Endothelial cell of umbilical vein (primary cell): ENCODE measurements around the gene ISL2. TPM values are rescaled to one million over a fixed set of nuclear protein-coding genes. Genes with fewer than 3 reads are reported as not detected.

Source experiments
- BruUV-seq: library from RNA; stranded (reverse); fragments of 400-500 nt; replicated peaks from 2 replicates; lab custom pipeline; 2021; lab: Mats Ljungman, UMichigan
- CTCF ChIA-PET: fragments of 300-600, 350-600 bp; sonication (Branson Sonifier 250); formaldehyde crosslinking; loops from one replicate; lab custom pipeline; 2021; ENCODE audit warnings: antibody characterized with exemption, inconsistent platforms; lab: Charles Lee
- POLR2A ChIA-PET: fragments of 300-600, 350-600 bp; sonication (Branson Sonifier 250); formaldehyde crosslinking; loops from one replicate; lab custom pipeline; 2021; ENCODE audit warnings: antibody characterized with exemption, inconsistent platforms; lab: Charles Lee
- DNase-seq: peaks from one replicate; pipeline ENCODE4 v3.0.0-alpha.2; 2011; ENCODE audit warnings: low read depth, low spot score
- FAIRE-seq: peaks from 2 replicates; lab custom pipeline; 2011; peaks lifted over from hg19 to GRCh38; lab: Jason Lieb, UNC
- H2AFZ ChIP-seq: 2 replicates; pipeline ENCODE4 v1.6.0; 2012; ENCODE audit warnings: low read depth, low read length, control low read depth, inconsistent platforms
- H3K27ac ChIP-seq: 2 replicates; pipeline ENCODE4 v1.5.1; 2011; ENCODE audit warnings: low read depth, mild to moderate bottlenecking, control low read depth, low read length, moderate library complexity; ENCODE audit not compliant: insufficient read depth
- H3K27me3 ChIP-seq, 2 experiments: 2 replicates each; pipeline versions ENCODE4 v1.6.0 to v1.6.1; 2011; ENCODE audit warnings: low read length in 2 of 2, mixed read lengths in 1 of 2; ENCODE audit not compliant: control insufficient read depth in 2 of 2, insufficient read depth in 2 of 2
- H3K36me3 ChIP-seq, 2 experiments: 2 replicates in 1 of 2; 3 replicates in 1 of 2; pipeline ENCODE4 v1.5.1; 2011; ENCODE audit warnings: low read length in 2 of 2, mild to moderate bottlenecking in 1 of 2, moderate library complexity in 1 of 2; ENCODE audit not compliant: control insufficient read depth in 2 of 2, insufficient read depth in 2 of 2; ENCODE audit errors: extremely low read depth in 1 of 2
- H3K4me1 ChIP-seq: 3 replicates; pipeline ENCODE4 v1.5.1; 2011; ENCODE audit warnings: mild to moderate bottlenecking, low read length; ENCODE audit not compliant: control insufficient read depth, insufficient read depth; ENCODE audit errors: extremely low read depth
- H3K4me2 ChIP-seq: 2 replicates; pipeline ENCODE4 v1.6.1; 2011; ENCODE audit warnings: low read length, control low read depth, mixed read lengths; ENCODE audit not compliant: insufficient read depth
- H3K4me3 ChIP-seq, 3 experiments: fragments of 200-600 bp in 1 of 3; sonication (generic), shearing (Covaris generic) in 1 of 3; replicated peaks in 1 of 3; 2 replicates each; pipeline ENCODE4 v1.5.1; 2011 to 2016; ENCODE audit warnings: control low read depth in 3 of 3, low read length in 3 of 3, mild to moderate bottlenecking in 2 of 3, inconsistent platforms in 1 of 3, low read depth in 1 of 3, moderate library complexity in 1 of 3; ENCODE audit not compliant: insufficient read depth in 1 of 3
- H3K79me2 ChIP-seq: 2 replicates; pipeline ENCODE4 v1.6.0; 2012; ENCODE audit warnings: low read length, inconsistent platforms; ENCODE audit not compliant: control insufficient read depth, insufficient read depth
- H3K9ac ChIP-seq: replicated peaks from 2 replicates; pipeline ENCODE3; 2011; ENCODE audit warnings: low read length, control low read depth; ENCODE audit not compliant: insufficient read depth; ENCODE audit errors: extremely low read depth
- H3K9me1 ChIP-seq: replicated peaks from 3 replicates; pipeline ENCODE4 v1.6.0; 2011; ENCODE audit warnings: mild to moderate bottlenecking, low read length; ENCODE audit not compliant: control insufficient read depth, insufficient read depth; ENCODE audit errors: extremely low read depth
- H3K9me3 ChIP-seq: replicated peaks from 2 replicates; pipeline ENCODE4 v1.5.1; 2012; ENCODE audit warnings: low read length, inconsistent platforms; ENCODE audit not compliant: control insufficient read depth, insufficient read depth
- H4K20me1 ChIP-seq: replicated peaks from 2 replicates; pipeline ENCODE3; 2011; ENCODE audit warnings: mild to moderate bottlenecking, low read length; ENCODE audit not compliant: control insufficient read depth, insufficient read depth; ENCODE audit errors: extremely low read depth
- EZH2 ChIP-seq: IDR thresholded peaks from 2 replicates; pipeline ENCODE4 v1.6.1; 2012; ENCODE audit warnings: borderline replicate concordance, low read depth, mild to moderate bottlenecking, moderate library complexity, low read length, inconsistent platforms; ENCODE audit not compliant: severe bottlenecking
- FOS ChIP-seq: IDR thresholded peaks from 2 replicates; pipeline ENCODE4 v1.6.1; 2011; ENCODE audit warnings: mild to moderate bottlenecking, low read length, moderate library complexity, borderline replicate concordance; ENCODE audit not compliant: insufficient read depth
- GATA2 ChIP-seq: IDR thresholded peaks from 2 replicates; pipeline ENCODE4 v1.7.0; 2011; ENCODE audit warnings: low read depth, mild to moderate bottlenecking, moderate library complexity, mixed read lengths, low read length; ENCODE audit not compliant: insufficient read length, insufficient read depth
- MYC ChIP-seq: IDR thresholded peaks from one replicate; pipeline ENCODE4 v1.6.1; 2011; ENCODE audit warnings: mild to moderate bottlenecking, low read depth, low read length
- POLR2AphosphoS5 ChIP-seq: IDR thresholded peaks from 2 replicates; pipeline ENCODE4 v1.6.1; 2012; ENCODE audit warnings: low read depth, mild to moderate bottlenecking, control low read depth, low read length, moderate library complexity; ENCODE audit not compliant: insufficient read depth
- dilution Hi-C: fragments of 300-500 bp; cut with MboI; formaldehyde crosslinking; loops from one replicate; pipeline ENCODE4 v1.15.0; 2019; ENCODE audit warnings: low sequenced_read_pairs; ENCODE audit not compliant: extremely low pct_ligation_motif_present
- intact Hi-C: fragments of 100-400 bp; cut with micrococcal nuclease; formaldehyde crosslinking; loops from one replicate; pipeline ENCODE4 v1.10.0; 2022
- polyA plus RNA-seq, 4 experiments: library from polyadenylated mRNA; depleted of rRNA in 3 of 4; stranded (reverse) in 3 of 4; unstranded in 1 of 4; fragments of >200 nt; gene quantifications; 2 replicates each; pipeline versions ENCODE4 v1.2.1 to v1.2.3, GENCODE V29; 2011 to 2012; ENCODE audit warnings: missing spikeins in 1 of 4
- total RNA-seq: library from RNA; stranded (reverse); gene quantifications from 2 replicates; pipeline ENCODE4 v1.2.3, GENCODE V29; 2021
- TF ChIP-seq, protein P1 (sequence below): IDR thresholded peaks from 2 replicates; pipeline ENCODE4 v1.6.1; 2011; ENCODE audit not compliant: insufficient read depth, insufficient read length

ISL2 gene
- total and polyA plus RNA-seq, 2 donors (not counting 3 experiments of a cell fraction or from before 2014, with no cell fraction given), result 0.10 TPM; not detected in 1

DNA sequence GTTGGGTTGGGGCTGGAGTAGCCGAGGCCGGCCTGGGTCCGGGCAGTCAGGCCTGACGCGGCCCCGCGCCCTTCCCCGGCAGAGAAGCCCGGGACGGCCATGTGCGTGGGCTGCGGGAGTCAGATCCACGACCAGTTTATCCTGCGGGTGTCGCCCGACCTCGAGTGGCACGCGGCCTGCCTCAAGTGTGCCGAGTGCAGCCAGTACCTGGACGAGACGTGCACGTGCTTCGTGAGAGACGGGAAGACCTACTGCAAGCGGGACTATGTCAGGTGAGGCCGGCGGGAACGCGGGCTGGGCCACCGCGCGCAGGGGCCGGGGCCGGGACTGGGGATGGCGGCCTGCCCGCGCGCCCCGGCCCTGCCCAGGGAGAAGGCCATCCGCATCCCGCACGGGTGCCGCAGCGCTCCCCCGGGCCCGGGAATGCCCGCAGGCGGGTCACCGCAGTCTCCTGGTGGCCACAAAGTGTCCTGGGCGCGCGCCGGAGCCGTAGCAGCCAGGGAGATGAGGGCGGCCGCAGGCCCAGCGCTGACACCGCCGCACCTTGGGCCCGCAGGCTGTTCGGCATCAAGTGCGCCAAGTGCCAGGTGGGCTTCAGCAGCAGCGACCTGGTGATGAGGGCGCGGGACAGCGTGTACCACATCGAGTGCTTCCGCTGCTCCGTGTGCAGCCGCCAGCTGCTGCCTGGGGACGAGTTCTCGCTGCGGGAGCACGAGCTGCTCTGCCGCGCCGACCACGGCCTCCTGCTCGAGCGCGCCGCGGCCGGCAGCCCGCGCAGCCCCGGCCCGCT lies 1.3 kb downstream of the ISL2 start:
- no peak overlapping the region for H3K27ac ChIP-seq
- FAIRE-seq (no peak), DNase-seq (no peak)
- TF ChIP-seq EZH2 (peak; percentile 100), MYC (no peak)
- H3K9me3 ChIP-seq, result no peaks in the 10 kb centered on the region
- peaks cover 63 to 88% of the 10 kb centered on the region in 2 experiments for H3K27me3 ChIP-seq
- no peak overlapping the region for H2AFZ ChIP-seq
- peak overlapping the region; percentile 70 for H3K4me2 ChIP-seq
- intact Hi-C loops, result no loop called here
- H3K79me2 ChIP-seq, result no peaks in the 10 kb centered on the region
- no peak overlapping the region for H3K9ac ChIP-seq
- CTCF ChIA-PET, result interaction anchor here (1.8 kb wide), 1 partner anchor 8 kb away, joined by 6 read pairs; no protein-coding TSS in a partner anchor
- no peaks in the 10 kb centered on the region for H4K20me1 ChIP-seq
- POLR2A ChIA-PET, result interaction anchor here (0.6 kb wide), 1 partner anchor 12 kb away, joined by 3 read pairs; no protein-coding TSS in a partner anchor
- dilution Hi-C loops, result no loop called here
- no peaks in the 10 kb centered on the region for H3K36me3 ChIP-seq
- no peaks in the 10 kb centered on the region for H3K9me1 ChIP-seq
- no peak overlapping the region for H3K4me3 ChIP-seq
- BruUV-seq, result no TSS peak
- H3K4me1 ChIP-seq, result peaks cover 24% of the 10 kb centered on the region

- Histone ChIP-seq H3K27ac (no peak overlapping the region), H3K79me2 (no peaks in the 10 kb centered on the region), H3K9ac (no peak overlapping the region), H2AFZ (no peak overlapping the region), H3K9me1 (no peaks in the 10 kb centered on the region), H3K9me3 (no peaks in the 10 kb centered on the region), H3K4me3 (no peak overlapping the region), H4K20me1 (no peaks in the 10 kb centered on the region), H3K36me3 (no peaks in the 10 kb centered on the region), H3K4me1 (peaks cover 24% of the 10 kb centered on the region), H3K27me3 (peaks cover 70 to 96% of the 10 kb centered on the region in 2 experiments), H3K4me2 (no peak overlapping the region)
- FAIRE-seq (no peak), DNase-seq (no peak)
- POLR2A ChIA-PET, result no interaction called here
- intact Hi-C loops (no loop called here), dilution Hi-C loops (no loop called here)
- CTCF ChIA-PET, result no interaction called here
- no TSS peak for BruUV-seq
- TF ChIP-seq GATA2 (no peak), EZH2 (peak; percentile 98), MYC (no peak), FOS (no peak), POLR2AphosphoS5 (no peak)
- TF ChIP-seq, protein P1, sequence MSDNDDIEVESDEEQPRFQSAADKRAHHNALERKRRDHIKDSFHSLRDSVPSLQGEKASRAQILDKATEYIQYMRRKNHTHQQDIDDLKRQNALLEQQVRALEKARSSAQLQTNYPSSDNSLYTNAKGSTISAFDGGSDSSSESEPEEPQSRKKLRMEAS, result no peak
These were observed 2.1 kb downstream of the ISL2 start for GRCh38 chr15:76338486-76339304.
